ENCODE data around the gene DNAAF9. TPM values are rescaled to one million over a fixed set of nuclear protein-coding genes. Genes with fewer than 3 reads are reported as not detected.

The DNAAF9 gene
- total and polyA plus RNA-seq, 2 donors (not counting 1 experiment from before 2014, with no cell fraction given), result 2.6 to 7.7 TPM

DNA sequence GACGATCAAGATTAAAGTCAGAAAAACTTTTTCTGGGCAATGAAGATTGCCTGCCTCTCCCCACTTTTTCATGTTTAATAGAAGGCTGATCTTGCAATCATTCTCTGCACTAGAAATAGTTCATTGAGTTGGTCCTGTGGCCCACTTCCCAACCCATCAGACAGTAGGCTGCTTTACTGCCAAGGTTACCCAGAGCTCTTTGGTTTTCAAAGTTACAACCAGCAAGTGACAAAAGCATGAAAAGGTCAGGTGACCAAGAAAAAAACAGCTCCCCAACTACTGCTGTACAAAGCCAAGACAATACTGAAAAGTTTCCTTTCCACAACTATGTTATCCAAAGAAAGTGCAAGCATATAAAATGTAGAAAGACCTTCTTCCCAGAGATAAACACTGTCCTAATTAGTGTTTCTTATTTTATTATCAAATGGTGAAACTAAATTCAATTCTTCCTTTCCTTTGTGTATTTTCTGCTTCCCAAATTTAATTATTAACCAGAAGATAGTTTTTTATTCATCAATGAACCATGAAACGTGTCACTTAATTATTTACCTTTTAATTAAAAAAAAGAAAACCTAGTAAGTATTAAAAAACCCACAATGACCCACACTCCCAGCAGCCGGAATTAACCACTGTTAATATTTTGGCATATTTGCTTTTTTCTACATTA is 16.6 kb downstream of the DNAAF9 start:
- TF ChIP-seq, protein P1, sequence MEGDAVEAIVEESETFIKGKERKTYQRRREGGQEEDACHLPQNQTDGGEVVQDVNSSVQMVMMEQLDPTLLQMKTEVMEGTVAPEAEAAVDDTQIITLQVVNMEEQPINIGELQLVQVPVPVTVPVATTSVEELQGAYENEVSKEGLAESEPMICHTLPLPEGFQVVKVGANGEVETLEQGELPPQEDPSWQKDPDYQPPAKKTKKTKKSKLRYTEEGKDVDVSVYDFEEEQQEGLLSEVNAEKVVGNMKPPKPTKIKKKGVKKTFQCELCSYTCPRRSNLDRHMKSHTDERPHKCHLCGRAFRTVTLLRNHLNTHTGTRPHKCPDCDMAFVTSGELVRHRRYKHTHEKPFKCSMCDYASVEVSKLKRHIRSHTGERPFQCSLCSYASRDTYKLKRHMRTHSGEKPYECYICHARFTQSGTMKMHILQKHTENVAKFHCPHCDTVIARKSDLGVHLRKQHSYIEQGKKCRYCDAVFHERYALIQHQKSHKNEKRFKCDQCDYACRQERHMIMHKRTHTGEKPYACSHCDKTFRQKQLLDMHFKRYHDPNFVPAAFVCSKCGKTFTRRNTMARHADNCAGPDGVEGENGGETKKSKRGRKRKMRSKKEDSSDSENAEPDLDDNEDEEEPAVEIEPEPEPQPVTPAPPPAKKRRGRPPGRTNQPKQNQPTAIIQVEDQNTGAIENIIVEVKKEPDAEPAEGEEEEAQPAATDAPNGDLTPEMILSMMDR (IDR thresholded peaks at IDR 0.05), result no peak
- TF ChIP-seq EZH2 (IDR thresholded peaks at IDR 0.05; ENCODE audit: borderline replicate concordance, insufficient read depth, low read depth, low read length, poor library complexity, severe bottlenecking), result no peak
- Mint-ChIP-seq H3K4me1 (peaks cover 3% of the 10 kb centered on the region), H3K27ac (no peak overlapping the region), H3K4me3 (no peak overlapping the region), H3K27me3 (peaks cover 6% of the 10 kb centered on the region), H3K9me3 (ENCODE audit: insufficient read depth) (peaks cover 7% of the 10 kb centered on the region)
- no peaks in the 10 kb centered on the region for H3K9me3 ChIP-seq (ENCODE audit: control extremely low read depth in 1 of 3, control insufficient read depth in 2 of 3, insufficient read depth in 1 of 3, low read length in 2 of 3)
- POLR2A ChIA-PET, result no interaction called here
- no peak overlapping the region for H3K9ac ChIP-seq (ENCODE audit: low read length)
- H2AFZ ChIP-seq (ENCODE audit: insufficient read depth, low read depth, low read length, poor library complexity, severe bottlenecking), result no peak overlapping the region
- H3K36me3 ChIP-seq (replicated peaks in 1 of 2; ENCODE audit: control extremely low read depth in 1 of 2, control insufficient read depth in 1 of 2, extremely low read depth in 1 of 2, insufficient read depth in 2 of 2, low read length in 1 of 2), result no peaks in the 10 kb centered on the region
- H3K27me3 ChIP-seq (replicated peaks in 1 of 4; ENCODE audit: control extremely low read depth in 1 of 4, control insufficient read depth in 3 of 4, insufficient read depth in 4 of 4, low read length in 3 of 4), result no peaks in the 10 kb centered on the region
- H4K20me1 ChIP-seq (ENCODE audit: control insufficient read depth, insufficient read depth, low read length, poor library complexity, severe bottlenecking), result no peaks in the 10 kb centered on the region
- no peaks in the 10 kb centered on the region for H3K4me1 ChIP-seq (ENCODE audit: control insufficient read depth in 2 of 2, insufficient read depth in 2 of 2, low read length in 2 of 2)
- no peak overlapping the region for H3K4me2 ChIP-seq (replicated peaks; ENCODE audit: low read depth, low read length, poor library complexity, severe bottlenecking)
- DNase-seq (no peak), ATAC-seq (ENCODE audit: low read depth) (no peak)
- no peak overlapping the region for H3K27ac ChIP-seq (ENCODE audit: low read length in 2 of 2)
- H3K4me3 ChIP-seq (ENCODE audit: control extremely low read depth in 1 of 5, extremely low read depth in 1 of 5, insufficient read depth in 1 of 5, low read depth in 2 of 5, low read length in 4 of 5), result no peak overlapping the region
- peaks cover 7% of the 10 kb centered on the region for H3K79me2 ChIP-seq (ENCODE audit: control insufficient read depth, insufficient read depth, low read length)
- intact Hi-C loops (cut with micrococcal nuclease), result no loop called here
- CTCF ChIA-PET, result no interaction called here
- no CpG with 5 or more reads among the region's 3 CpGs for WGBS (ENCODE audit: insufficient coverage)

DNA sequence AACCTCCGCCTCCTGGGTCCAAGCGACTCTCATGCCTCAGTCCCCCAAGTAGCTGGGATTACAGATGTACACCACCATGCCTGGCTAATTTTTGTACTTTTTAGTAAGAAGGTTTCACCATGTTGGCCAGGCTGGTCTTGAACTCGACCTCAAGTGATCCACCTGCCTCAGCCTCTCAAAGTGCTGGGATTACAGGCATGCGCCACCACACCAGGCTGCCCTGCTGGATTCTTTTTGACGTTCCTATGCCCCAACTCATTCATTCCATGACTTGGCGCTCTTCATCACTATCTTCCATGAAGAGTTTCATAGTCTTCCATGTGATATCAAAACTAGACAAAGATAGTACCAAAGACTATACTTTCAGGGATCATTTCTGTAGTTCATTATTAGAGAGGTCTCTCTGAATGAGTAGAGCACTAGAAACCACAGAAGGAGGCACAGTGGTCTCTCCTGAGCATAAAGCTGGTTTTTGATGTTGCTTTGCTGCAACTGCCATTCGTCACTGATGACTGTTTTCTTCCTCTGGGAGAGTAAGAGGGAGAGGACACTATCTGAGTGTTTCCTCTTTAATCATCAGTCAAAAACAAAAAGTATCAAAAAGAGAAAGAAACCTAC is 23.5 kb downstream of the DNAAF9 start:
- ATAC-seq (ENCODE audit: low read depth), result no peak
- DNase-seq, result no peak
- intact Hi-C loops (cut with micrococcal nuclease), result no loop called here
- Histone ChIP-seq H2AFZ (ENCODE audit: insufficient read depth, low read depth, low read length, poor library complexity, severe bottlenecking) (no peak overlapping the region), H3K4me3 (ENCODE audit: control extremely low read depth in 1 of 5, extremely low read depth in 1 of 5, insufficient read depth in 1 of 5, low read depth in 2 of 5, low read length in 4 of 5) (no peak overlapping the region), H3K4me2 (replicated peaks; ENCODE audit: low read depth, low read length, poor library complexity, severe bottlenecking) (no peak overlapping the region), H3K27me3 (replicated peaks in 1 of 4; ENCODE audit: control extremely low read depth in 1 of 4, control insufficient read depth in 3 of 4, insufficient read depth in 4 of 4, low read length in 3 of 4) (no peaks in the 10 kb centered on the region), H3K79me2 (ENCODE audit: control insufficient read depth, insufficient read depth, low read length) (peaks cover 7% of the 10 kb centered on the region), H3K9ac (ENCODE audit: low read length) (no peak overlapping the region), H3K27ac (ENCODE audit: low read length in 2 of 2) (no peak overlapping the region), H4K20me1 (ENCODE audit: control insufficient read depth, insufficient read depth, low read length, poor library complexity, severe bottlenecking) (no peaks in the 10 kb centered on the region), H3K9me3 (ENCODE audit: control extremely low read depth in 1 of 3, control insufficient read depth in 2 of 3, insufficient read depth in 1 of 3, low read length in 2 of 3) (no peaks in the 10 kb centered on the region), H3K36me3 (replicated peaks in 1 of 2; ENCODE audit: control extremely low read depth in 1 of 2, control insufficient read depth in 1 of 2, extremely low read depth in 1 of 2, insufficient read depth in 2 of 2, low read length in 1 of 2) (peaks cover 0 to 2% of the 10 kb centered on the region in 2 experiments), H3K4me1 (ENCODE audit: control insufficient read depth in 2 of 2, insufficient read depth in 2 of 2, low read length in 2 of 2) (no peaks in the 10 kb centered on the region)
- no peak for TF ChIP-seq EZH2 (IDR thresholded peaks at IDR 0.05; ENCODE audit: borderline replicate concordance, insufficient read depth, low read depth, low read length, poor library complexity, severe bottlenecking)
- TF ChIP-seq, protein P1 (IDR thresholded peaks at IDR 0.05), result no peak
- H3K4me1 Mint-ChIP-seq, result peaks cover 3% of the 10 kb centered on the region
- POLR2A ChIA-PET, result no interaction called here
- CTCF ChIA-PET, result no interaction called here
- H3K27ac Mint-ChIP-seq, result no peak overlapping the region
- 79% methylated on average over 4 of the region's 7 CpGs for WGBS (ENCODE audit: insufficient coverage)
- H3K9me3 Mint-ChIP-seq (ENCODE audit: insufficient read depth), result peaks cover 7% of the 10 kb centered on the region
- no peak overlapping the region for H3K4me3 Mint-ChIP-seq
- peaks cover 6% of the 10 kb centered on the region for H3K27me3 Mint-ChIP-seq

All from B cell (primary cell).